ENCODE results near the gene AUTS2.

Gene AUTS2

GRCh38 chr7:70132852-70133690 is 534.8 kb downstream of the AUTS2 start:
- no peak for DNase-seq (ENCODE audit: low read depth)

- DNase-seq (ENCODE audit: low read depth) = no peak
Measured at GRCh38 chr7:70134029-70134770, 535.9 kb downstream of the AUTS2 start.

GRCh38 chr7:70135656-70136055 is 537.4 kb downstream of the AUTS2 start:
- DNase-seq (ENCODE audit: low read depth) = no peak

DNA sequence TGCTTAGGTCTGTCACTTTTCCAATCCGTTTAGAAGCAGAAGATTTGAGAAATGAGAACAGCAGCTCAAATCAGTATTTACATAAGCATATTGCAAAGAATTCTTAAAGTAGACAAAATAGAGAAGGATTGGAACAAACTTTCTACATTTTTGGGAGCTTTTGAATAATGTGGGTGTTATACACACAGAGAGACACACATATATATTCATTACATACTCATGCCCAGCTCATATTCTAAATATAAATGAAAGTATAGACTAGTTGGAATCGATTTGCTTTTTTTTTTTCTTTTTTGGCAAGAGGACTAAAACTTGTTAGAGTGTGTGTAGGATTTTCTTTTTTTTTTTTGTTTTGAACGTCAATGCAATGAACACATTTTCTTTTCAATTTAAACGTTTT is 538.9 kb downstream of the AUTS2 start:
- no peak for DNase-seq (ENCODE audit: low read depth)

- DNase-seq (ENCODE audit: low read depth) = no peak
Measured at GRCh38 chr7:70142247-70142932, 544.1 kb downstream of the AUTS2 start.

- no peak for DNase-seq (ENCODE audit: low read depth)
Measured at GRCh38 chr7:70143075-70144044, 545.1 kb downstream of the AUTS2 start.

DNA sequence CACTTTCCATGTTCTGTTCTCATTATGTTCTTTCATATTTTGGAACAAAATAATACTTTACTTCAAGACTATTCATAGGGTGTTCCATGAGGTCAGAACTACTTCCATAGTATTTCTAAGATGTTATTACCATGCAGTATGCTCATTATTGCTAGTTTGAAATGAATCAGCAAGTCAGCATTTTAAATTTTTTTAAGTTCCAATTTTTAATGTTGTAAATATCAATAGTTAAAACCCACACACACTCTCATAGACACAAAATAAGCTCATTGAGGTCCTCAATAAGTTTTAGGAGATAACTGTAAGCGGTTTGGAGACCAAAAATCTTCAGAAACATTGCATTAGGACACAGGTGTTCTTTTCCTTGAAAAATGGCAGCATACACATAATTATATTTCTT is 550.7 kb downstream of the AUTS2 start:
- no peak for DNase-seq (ENCODE audit: low read depth)

- DNase-seq (ENCODE audit: low read depth) = no peak
Measured at GRCh38 chr7:70152313-70152712, 554.0 kb downstream of the AUTS2 start.

DNA sequence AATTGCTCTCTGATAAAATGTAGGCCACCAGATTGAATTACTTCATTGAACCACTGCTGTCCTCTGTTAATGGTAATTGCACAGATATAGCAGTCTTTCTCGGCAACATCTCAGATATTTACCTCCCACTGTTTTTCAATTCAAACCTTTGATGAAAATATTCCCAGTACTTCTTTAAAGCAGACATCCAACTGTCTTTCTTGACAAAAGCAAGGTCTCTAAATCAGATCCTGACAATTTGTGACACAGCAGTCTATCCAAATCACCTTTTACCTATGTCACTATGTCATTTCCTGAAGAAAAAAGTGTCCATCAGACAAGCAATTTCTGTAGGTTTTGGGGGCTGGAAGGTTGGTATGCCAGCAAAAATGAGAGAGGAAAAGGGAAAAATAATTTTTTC is 555.7 kb downstream of the AUTS2 start:
- DNase-seq (ENCODE audit: low read depth) = no peak

DNA sequence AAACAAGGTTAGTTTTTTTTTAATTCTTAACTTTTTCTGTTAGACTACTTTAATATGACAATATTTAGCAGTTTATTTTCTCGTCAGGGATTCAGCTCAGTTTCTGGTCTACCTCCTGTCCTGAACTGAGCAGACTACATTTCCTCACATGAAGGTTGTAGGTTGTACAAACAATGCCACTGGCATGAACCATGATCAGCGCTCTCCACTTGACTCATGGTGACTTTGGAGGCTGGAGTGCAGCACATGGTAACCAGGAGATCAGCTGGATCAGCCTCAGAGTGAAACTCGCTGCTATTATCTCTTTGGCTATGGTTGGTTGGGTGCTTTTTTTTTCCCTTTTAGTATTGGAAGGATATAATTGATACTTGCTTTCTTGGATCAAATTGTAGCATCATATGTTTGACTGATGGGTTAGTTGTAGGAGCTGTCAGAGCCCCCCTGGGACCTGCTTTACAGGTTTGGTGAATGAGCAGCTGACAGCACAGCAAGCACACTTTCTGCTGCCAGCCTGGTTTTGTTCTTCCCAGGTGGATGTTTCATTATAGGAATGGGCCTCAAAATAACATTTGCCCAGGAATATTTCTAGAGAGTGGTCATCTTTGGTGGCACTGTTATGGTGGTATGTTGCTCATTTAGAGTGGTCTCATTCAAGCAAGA is 556.4 kb downstream of the AUTS2 start:
- no peak for DNase-seq (ENCODE audit: low read depth)

DNA sequence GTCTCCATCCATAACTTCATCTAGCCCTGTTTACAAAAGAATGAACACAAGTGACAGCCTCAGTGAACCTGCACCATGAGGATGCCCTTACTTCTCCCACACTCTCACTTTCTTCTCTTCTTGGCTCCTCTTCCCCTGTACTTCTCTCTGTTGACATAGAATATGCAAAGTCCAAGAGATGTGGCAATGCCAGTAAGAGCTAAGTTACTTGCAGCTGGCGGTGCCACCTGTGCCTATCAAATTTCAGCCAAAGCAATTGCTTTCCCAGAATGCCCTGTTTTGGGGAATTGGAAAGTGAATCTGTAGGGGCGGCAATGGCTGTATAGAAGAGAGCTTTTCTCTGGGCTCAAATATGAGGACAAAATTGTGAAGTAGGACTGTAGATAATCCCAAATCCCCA is 557.8 kb downstream of the AUTS2 start:
- DNase-seq (ENCODE audit: low read depth) = no peak

GRCh38 chr7:70159121-70159520 is 560.8 kb downstream of the AUTS2 start:
- no peak for DNase-seq (ENCODE audit: low read depth)

GRCh38 chr7:70165477-70166170 is 567.3 kb downstream of the AUTS2 start:
- DNase-seq (ENCODE audit: low read depth) = no peak

DNA sequence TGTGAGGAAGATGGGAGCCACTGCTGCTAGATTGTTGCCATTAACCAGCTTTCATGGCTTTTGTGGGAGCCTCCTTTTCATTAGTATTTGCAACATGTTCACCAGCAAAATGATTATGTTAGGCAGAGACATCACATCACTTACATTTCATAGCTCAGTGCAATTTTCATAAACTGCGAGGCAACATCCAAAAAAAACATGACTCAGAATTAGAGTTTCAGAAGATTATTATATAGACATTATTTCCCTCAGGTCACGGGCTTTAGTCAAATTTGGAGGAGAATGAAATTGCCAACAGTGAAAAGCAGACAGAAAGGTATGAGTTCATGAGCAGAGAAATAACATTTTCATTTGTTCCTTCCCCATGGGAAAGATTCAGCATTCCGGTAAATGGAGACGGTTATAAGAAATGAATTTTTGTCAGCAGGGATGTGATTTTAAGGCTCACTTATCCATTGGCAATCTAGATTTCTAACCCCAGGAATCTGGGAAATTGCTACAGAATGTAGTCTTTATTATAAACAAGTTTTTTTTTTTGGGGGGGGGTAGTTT is 573.2 kb downstream of the AUTS2 start:
- no peak for DNase-seq (ENCODE audit: low read depth)

DNA sequence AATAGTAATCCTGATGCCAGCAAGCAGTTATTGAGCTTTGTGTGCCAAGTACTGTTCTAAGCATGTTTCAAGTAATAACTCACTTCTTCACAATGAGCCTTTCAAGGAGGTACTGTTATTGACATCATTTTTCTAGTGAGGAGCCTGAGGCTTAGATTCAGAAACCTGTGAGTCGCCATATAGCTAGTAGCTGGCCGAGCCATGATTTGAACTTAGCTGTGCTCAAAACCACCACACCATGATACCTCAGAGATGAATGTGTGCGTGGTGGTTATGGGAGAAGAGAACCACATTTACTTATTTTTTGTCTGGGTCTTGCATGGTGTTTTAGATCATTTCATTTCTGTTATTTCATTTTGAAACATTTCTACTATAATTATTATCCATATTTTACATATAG is 578.9 kb downstream of the AUTS2 start:
- no peak for DNase-seq (ENCODE audit: low read depth)

GRCh38 chr7:70178211-70178610 is 579.9 kb downstream of the AUTS2 start:
- no peak for DNase-seq (ENCODE audit: low read depth)

GRCh38 chr7:70178787-70179186 is 580.5 kb downstream of the AUTS2 start:
- DNase-seq (ENCODE audit: low read depth) = no peak

- no peak for DNase-seq (ENCODE audit: low read depth)
Measured at GRCh38 chr7:70182521-70182920, 584.2 kb downstream of the AUTS2 start.

DNA sequence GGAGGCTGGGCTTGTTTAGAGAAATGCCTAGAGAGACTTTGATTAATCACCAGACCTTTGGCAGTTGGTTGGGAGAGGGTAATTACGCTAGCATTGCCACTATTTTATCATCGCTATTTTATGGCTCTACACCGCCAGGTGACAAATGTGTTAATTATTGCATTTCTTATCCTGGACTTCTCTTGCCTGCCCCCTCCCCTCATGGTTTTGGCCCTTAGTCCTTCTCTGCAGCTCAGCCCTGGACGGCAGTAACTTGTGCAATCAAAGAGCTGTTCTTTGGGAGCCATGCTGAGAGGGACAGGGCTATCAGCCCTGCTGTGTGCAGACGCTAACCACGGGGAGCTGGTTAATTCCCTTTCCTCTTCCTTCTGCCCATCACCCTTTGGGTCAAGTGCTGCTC is 585.0 kb downstream of the AUTS2 start:
- no peak for DNase-seq (ENCODE audit: low read depth)
